NT2/D1 (cell line): ENCODE results near the gene KIF21A.

Source experiments
- DNase-seq: peaks from one replicate; pipeline ENCODE4 v3.0.0-alpha.2; 2011; ENCODE audit warnings: low read depth, low spot score
- H3K27me3 ChIP-seq: 2 replicates; pipeline ENCODE4 v1.6.0; 2011; ENCODE audit warnings: mild to moderate bottlenecking; ENCODE audit not compliant: insufficient read length, insufficient read depth
- H3K36me3 ChIP-seq: 2 replicates; pipeline ENCODE4 v1.6.1; 2011; ENCODE audit warnings: mild to moderate bottlenecking, low read length, mixed read lengths; ENCODE audit not compliant: insufficient read depth, insufficient read length
- H3K4me1 ChIP-seq: 2 replicates; pipeline ENCODE4 v1.5.1; 2011; ENCODE audit not compliant: insufficient read depth, insufficient read length
- H3K4me3 ChIP-seq: 2 replicates; pipeline ENCODE4 v1.5.1; 2011; ENCODE audit warnings: low read depth; ENCODE audit not compliant: insufficient read length
- H3K9ac ChIP-seq: 2 replicates; pipeline ENCODE4 v1.6.0; 2011; ENCODE audit warnings: low read depth; ENCODE audit not compliant: insufficient read length
- H3K9me3 ChIP-seq: 2 replicates; pipeline ENCODE4 v1.5.1; 2011; ENCODE audit warnings: mild to moderate bottlenecking, low read length; ENCODE audit not compliant: insufficient read depth
- SUZ12 ChIP-seq: IDR thresholded peaks from 2 replicates; pipeline ENCODE4 v1.6.1; 2011; ENCODE audit not compliant: insufficient read length, insufficient read depth; ENCODE audit errors: extremely low read depth
- YY1 ChIP-seq: IDR thresholded peaks from 2 replicates; pipeline ENCODE4 v1.6.1; 2011; ENCODE audit not compliant: insufficient read length, insufficient read depth
- ZNF274 ChIP-seq: IDR thresholded peaks from 2 replicates; pipeline ENCODE4 v1.6.1; 2011; ENCODE audit warnings: mild to moderate bottlenecking, low read depth, low read length

Gene KIF21A

GRCh38 chr12:39294715-39295114, 148.2 kb downstream of the KIF21A start:
- Histone ChIP-seq H3K4me3 (no peak overlapping the region), H3K4me1 (no peaks in the 10 kb centered on the region), H3K9ac (no peak overlapping the region), H3K36me3 (no peaks in the 10 kb centered on the region), H3K27me3 (no peaks in the 10 kb centered on the region), H3K9me3 (no peaks in the 10 kb centered on the region)
- TF ChIP-seq SUZ12 = no peak
- TF ChIP-seq ZNF274 = no peak
- TF ChIP-seq YY1 = no peak
- no peak for DNase-seq

GRCh38 chr12:39292125-39292630, 150.7 kb downstream of the KIF21A start:
- no peak for DNase-seq
- Histone ChIP-seq H3K4me1 (no peaks in the 10 kb centered on the region), H3K9ac (no peak overlapping the region), H3K4me3 (no peak overlapping the region), H3K36me3 (no peaks in the 10 kb centered on the region), H3K27me3 (no peaks in the 10 kb centered on the region), H3K9me3 (no peaks in the 10 kb centered on the region)
- TF ChIP-seq SUZ12 = no peak
- no peak for TF ChIP-seq YY1
- no peak for TF ChIP-seq ZNF274

GRCh38 chr12:39287817-39288216, 155.1 kb downstream of the KIF21A start:
- no peak for TF ChIP-seq ZNF274
- TF ChIP-seq SUZ12 = no peak
- no peak for TF ChIP-seq YY1
- H3K4me1 ChIP-seq = no peaks in the 10 kb centered on the region
- DNase-seq = no peak

GRCh38 chr12:39287409-39287808, 155.5 kb downstream of the KIF21A start:
- Histone ChIP-seq H3K4me3 (no peak overlapping the region), H3K9me3 (no peaks in the 10 kb centered on the region), H3K9ac (no peak overlapping the region), H3K27me3 (no peaks in the 10 kb centered on the region), H3K36me3 (no peaks in the 10 kb centered on the region), H3K4me1 (no peaks in the 10 kb centered on the region)
- no peak for DNase-seq
- TF ChIP-seq SUZ12 = no peak
- no peak for TF ChIP-seq ZNF274
- TF ChIP-seq YY1 = no peak

More at GRCh38 chr12:39287817-39288216, 155.1 kb downstream of the KIF21A start:
- no peak overlapping the region for H3K4me3 ChIP-seq
- no peaks in the 10 kb centered on the region for H3K9me3 ChIP-seq
- no peak overlapping the region for H3K9ac ChIP-seq
- no peaks in the 10 kb centered on the region for H3K27me3 ChIP-seq
- H3K36me3 ChIP-seq = no peaks in the 10 kb centered on the region

GRCh38 chr12:39278426-39278825, 164.5 kb downstream of the KIF21A start:
- Histone ChIP-seq H3K27me3 (no peaks in the 10 kb centered on the region), H3K4me3 (no peak overlapping the region), H3K4me1 (no peaks in the 10 kb centered on the region), H3K36me3 (no peaks in the 10 kb centered on the region), H3K9ac (no peak overlapping the region), H3K9me3 (no peaks in the 10 kb centered on the region)
- TF ChIP-seq SUZ12 (no peak), YY1 (no peak), ZNF274 (no peak)
- no peak for DNase-seq

- H3K27me3 ChIP-seq = no peaks in the 10 kb centered on the region
- H3K4me3 ChIP-seq = no peak overlapping the region
- H3K36me3 ChIP-seq = no peaks in the 10 kb centered on the region
- TF ChIP-seq YY1 = no peak
- no peak for TF ChIP-seq ZNF274
- TF ChIP-seq SUZ12 = no peak
- H3K9me3 ChIP-seq = no peaks in the 10 kb centered on the region
- no peak overlapping the region for H3K9ac ChIP-seq
- H3K4me1 ChIP-seq = no peaks in the 10 kb centered on the region
- no peak for DNase-seq
Measured at GRCh38 chr12:39277416-39277815, 165.5 kb downstream of the KIF21A start.

- no peaks in the 10 kb centered on the region for H3K27me3 ChIP-seq
Measured at GRCh38 chr12:39275846-39276245, 167.1 kb downstream of the KIF21A start.

More at GRCh38 chr12:39275846-39276245, 167.1 kb downstream of the KIF21A start:
- DNase-seq = no peak
- H3K36me3 ChIP-seq = no peaks in the 10 kb centered on the region
- TF ChIP-seq SUZ12 (no peak), ZNF274 (no peak), YY1 (no peak)
- H3K4me1 ChIP-seq = no peaks in the 10 kb centered on the region
- no peak overlapping the region for H3K4me3 ChIP-seq
- H3K9me3 ChIP-seq = no peaks in the 10 kb centered on the region
- no peak overlapping the region for H3K9ac ChIP-seq
